Amygdala (tissue), 56 donors: ENCODE measurements around the gene MN1.

Experiments
- DNase-seq, 56 donors: peaks; one replicate each; lab custom pipeline; 2025; lab: John Stamatoyannopoulos, UW

The MN1 gene

GRCh38 chr22:27724157-27724556 lies 77.4 kb downstream of the MN1 start:
- no peak for DNase-seq

- DNase-seq: no peak
Observed at GRCh38 chr22:27723708-27724107, 77.8 kb downstream of the MN1 start.

GRCh38 chr22:27723158-27723557 lies 78.4 kb downstream of the MN1 start:
- no peak for DNase-seq

- DNase-seq: no peak
Observed at GRCh38 chr22:27720860-27721259, 80.7 kb downstream of the MN1 start.

GRCh38 chr22:27719535-27720227 lies 81.9 kb downstream of the MN1 start:
- DNase-seq: peak in 27 of 56 donors; percentile 4 to 73 (median 20)

GRCh38 chr22:27719036-27719347 lies 82.6 kb downstream of the MN1 start:
- no peak for DNase-seq

GRCh38 chr22:27718186-27719035 lies 83.1 kb downstream of the MN1 start:
- peak in 4 of 56 donors; percentile 1 to 18 (median 4) for DNase-seq

- no peak for DNase-seq
Observed at GRCh38 chr22:27717094-27717493, 84.5 kb downstream of the MN1 start.

- DNase-seq: no peak
Observed at GRCh38 chr22:27716074-27716473, 85.5 kb downstream of the MN1 start.

GRCh38 chr22:27715106-27715505 lies 86.5 kb downstream of the MN1 start:
- peak in 54 of 56 donors; percentile 2 to 92 (median 72) for DNase-seq

GRCh38 chr22:27714068-27714467 lies 87.5 kb downstream of the MN1 start:
- DNase-seq: no peak

- no peak for DNase-seq
Observed at GRCh38 chr22:27713461-27713860, 88.1 kb downstream of the MN1 start.

GRCh38 chr22:27711756-27712155 lies 89.8 kb downstream of the MN1 start:
- DNase-seq: no peak

- DNase-seq: no peak
Observed at GRCh38 chr22:27711012-27711411, 90.5 kb downstream of the MN1 start.

GRCh38 chr22:27709919-27710675 lies 91.5 kb downstream of the MN1 start:
- DNase-seq: no peak

- DNase-seq: no peak
Observed at GRCh38 chr22:27706489-27706888, 95.1 kb downstream of the MN1 start.

- no peak for DNase-seq
Observed at GRCh38 chr22:27705408-27706080, 96.0 kb downstream of the MN1 start.

- no peak for DNase-seq
Observed at GRCh38 chr22:27704581-27704980, 97.0 kb downstream of the MN1 start.

- no peak for DNase-seq
Observed at GRCh38 chr22:27699383-27700019, 102.1 kb downstream of the MN1 start.

- DNase-seq: no peak
Observed at GRCh38 chr22:27698813-27699212, 102.7 kb downstream of the MN1 start.
